ENCODE results near the gene ZNF205. TPM values are rescaled to one million over a fixed set of nuclear protein-coding genes. Genes with fewer than 3 reads are reported as not detected.

ZNF205 gene
- total RNA-seq, 1 experiment from 2014 or later, result 17.0 TPM

- no peak for DNase-seq (ENCODE audit: low read depth, low spot score)
- ChIA-PET RAD21 (ENCODE audit: low non-redundant PET in 1 of 2, low total read pairs in 2 of 2, uncharacterized antibody in 2 of 2, unreplicated experiment in 2 of 2) (no interaction called here), CTCF (interaction anchor here (1.8 kb wide), 1 partner anchor 10 kb away, joined by 5 read pairs; no protein-coding TSS in a partner anchor), POLR2A (no interaction called here)
- no peaks in the 10 kb centered on the region for H3K27me3 ChIP-seq (ENCODE audit: insufficient read depth, low read length)
- BruUV-seq (replicated peaks), result no TSS peak
- peaks cover 5 to 9% of the 10 kb centered on the region in 2 experiments; a peak in 3 of 4 replicates for H3K36me3 ChIP-seq (ENCODE audit: control insufficient read depth in 1 of 2, insufficient read depth in 2 of 2, low read length in 2 of 2)
- no peaks in the 10 kb centered on the region for H4K20me1 ChIP-seq (ENCODE audit: insufficient read depth)
- no peaks in the 10 kb centered on the region for H3K9me3 ChIP-seq (ENCODE audit: control insufficient read depth in 1 of 2, insufficient read depth in 1 of 2, low read depth in 1 of 2, low read length in 2 of 2)
- H3K27ac ChIP-seq (ENCODE audit: low read depth, low read length), result no peak overlapping the region
- H2AFZ ChIP-seq (ENCODE audit: low read depth, low read length, poor library complexity, severe bottlenecking), result no peak overlapping the region
- no peak overlapping the region for H3K9ac ChIP-seq (ENCODE audit: low read length)
- ATAC-seq, result no peak
- H3K4me1 ChIP-seq (ENCODE audit: control insufficient read depth in 1 of 2, insufficient read depth in 2 of 2, low read length in 2 of 2), result peaks cover 5 to 8% of the 10 kb centered on the region in 2 experiments; a peak in 3 of 4 replicates
- intact Hi-C loops (cut with micrococcal nuclease), result no loop called here
- TF ChIP-seq CBX3 (IDR thresholded peaks at IDR 0.05; ENCODE audit: low read depth) (no peak), ZFX (IDR thresholded peaks at IDR 0.05) (no peak), ZNF274 (IDR thresholded peaks at IDR 0.05; ENCODE audit: low read depth, low read length) (no peak), EGR1 (IDR thresholded peaks at IDR 0.05; ENCODE audit: low read depth) (no peak), YY1 (IDR thresholded peaks at IDR 0.05; ENCODE audit: extremely low read depth, insufficient replicate concordance, low read depth, low read length) (no peak), FOSL1 (IDR thresholded peaks at IDR 0.05; ENCODE audit: low read depth) (no peak), SRF (IDR thresholded peaks at IDR 0.05; ENCODE audit: low read depth) (no peak), TCF7L2 (IDR thresholded peaks at IDR 0.05; ENCODE audit: borderline replicate concordance, extremely low read depth, insufficient read depth, insufficient read length) (no peak), EZH2 (IDR thresholded peaks at IDR 0.05) (no peak), EZH2phosphoT487 (IDR thresholded peaks at IDR 0.05; ENCODE audit: borderline replicate concordance) (no peak), ZBTB33 (IDR thresholded peaks at IDR 0.05; ENCODE audit: extremely low read depth, insufficient replicate concordance, low read length) (no peak), JUND (IDR thresholded peaks at IDR 0.05) (no peak), SIN3A (IDR thresholded peaks at IDR 0.05; ENCODE audit: low read depth) (no peak), SP1 (IDR thresholded peaks at IDR 0.05; ENCODE audit: low read depth) (no peak), POLR2AphosphoS5 (IDR thresholded peaks at IDR 0.05; ENCODE audit: low read depth, low read length) (no peak), MAX (IDR thresholded peaks at IDR 0.05) (no peak)
- no peak overlapping the region for H3K4me3 ChIP-seq (replicated peaks in 1 of 2; ENCODE audit: low read depth in 1 of 2, low read length in 2 of 2)
- no peak overlapping the region for H3K4me2 ChIP-seq (ENCODE audit: low read length)
- H3K9me2 ChIP-seq (ENCODE audit: insufficient read depth), result no peaks in the 10 kb centered on the region
- H3K79me2 ChIP-seq (ENCODE audit: insufficient read depth, low read length), result no peaks in the 10 kb centered on the region
These were observed 6.9 kb downstream of the ZNF205 start for GRCh38 chr16:3119286-3119685.
